H1 (cell line): Measurements from ENCODE around the gene FGF14. TPM values are rescaled to one million over a fixed set of nuclear protein-coding genes. Genes with fewer than 3 reads are reported as not detected.

Source experiments
- CTCF ChIA-PET: fragments of 300-600 bp; sonication (Branson Sonifier 250); formaldehyde crosslinking; loops from one replicate; lab custom pipeline; 2021; ENCODE audit not compliant: partially characterized antibody; lab: Charles Lee
- POLR2A ChIA-PET: fragments of 300-600 bp; sonication (Branson Sonifier 250); formaldehyde crosslinking; loops from one replicate; lab custom pipeline; 2021; ENCODE audit warnings: inconsistent platforms; ENCODE audit not compliant: partially characterized antibody; lab: Charles Lee
- DNase-seq, 2 experiments: peaks; one replicate each; pipeline versions ENCODE4 v3.0.0 to v3.0.0-alpha.2; 2010 to 2022; ENCODE audit warnings: low spot score in 2 of 2, low read depth in 1 of 2, mixed read lengths in 1 of 2
- FAIRE-seq: peaks from 2 replicates; lab custom pipeline; 2011; peaks lifted over from hg19 to GRCh38; lab: Jason Lieb, UNC
- H2AFZ ChIP-seq: 2 replicates; pipeline ENCODE4 v1.8.1; 2012; ENCODE audit warnings: low read length, inconsistent platforms
- H2AK5ac ChIP-seq: 2 replicates; pipeline ENCODE4 v1.6.1; 2013; ENCODE audit warnings: low read depth, low read length
- H2BK120ac ChIP-seq: replicated peaks from 2 replicates; pipeline ENCODE3; 2013; ENCODE audit warnings: low read depth, low read length, inconsistent platforms
- H2BK12ac ChIP-seq: 2 replicates; pipeline ENCODE4 v1.6.1; 2013; ENCODE audit warnings: low read depth, low read length
- H2BK15ac ChIP-seq: 2 replicates; pipeline ENCODE4 v1.6.1; 2013; ENCODE audit warnings: low read length
- H2BK20ac ChIP-seq: 2 replicates; pipeline ENCODE4 v1.6.1; 2013; ENCODE audit warnings: low read length
- H2BK5ac ChIP-seq: 2 replicates; pipeline ENCODE4 v1.6.1; 2013; ENCODE audit warnings: low read depth, low read length
- H3K14ac ChIP-seq: 2 replicates; pipeline ENCODE4 v1.6.1; 2013; ENCODE audit warnings: inconsistent platforms; ENCODE audit not compliant: insufficient read length
- H3K18ac ChIP-seq: 2 replicates; pipeline ENCODE4 v1.6.1; 2013; ENCODE audit warnings: low read length; ENCODE audit errors: extremely low read depth
- H3K23ac ChIP-seq: 2 replicates; pipeline ENCODE4 v1.6.1; 2013; ENCODE audit warnings: inconsistent platforms; ENCODE audit not compliant: insufficient read length
- H3K23me2 ChIP-seq: 2 replicates; pipeline ENCODE4 v1.6.1; 2013; ENCODE audit warnings: low read depth, low read length
- H3K27ac ChIP-seq: 2 replicates; pipeline ENCODE4 v1.6.1; 2011; ENCODE audit warnings: low read depth, low read length, inconsistent platforms
- H3K27me3 ChIP-seq, 4 experiments: replicated peaks in 1 of 4; 1 replicate in 1 of 4; 2 replicates in 3 of 4; pipeline versions ENCODE4 v1.6.1 to v1.8.1; 2011 to 2013; ENCODE audit warnings: low read length in 3 of 4, mild to moderate bottlenecking in 3 of 4, inconsistent platforms in 2 of 4, mixed read lengths in 2 of 4, moderate library complexity in 1 of 4; ENCODE audit not compliant: control insufficient read depth in 3 of 4, insufficient read depth in 3 of 4; ENCODE audit errors: extremely low read depth in 1 of 4
- H3K36me3 ChIP-seq, 4 experiments: 2 replicates each; pipeline versions ENCODE4 v1.6.1 to v1.8.1; 2011 to 2013; ENCODE audit warnings: mild to moderate bottlenecking in 4 of 4, low read length in 3 of 4, moderate library complexity in 2 of 4, control low read depth in 1 of 4, inconsistent platforms in 1 of 4; ENCODE audit not compliant: insufficient read depth in 4 of 4, control insufficient read depth in 2 of 4
- H3K4ac ChIP-seq: replicated peaks from 2 replicates; pipeline ENCODE3; 2013; ENCODE audit warnings: low read length, low read depth, mixed read lengths, inconsistent platforms; ENCODE audit not compliant: insufficient read length
- H3K4me1 ChIP-seq, 4 experiments: replicated peaks in 1 of 4; 1 replicate in 1 of 4; 2 replicates in 3 of 4; pipeline versions ENCODE4 v1.6.1 to v1.8.1; 2011 to 2013; ENCODE audit warnings: low read length in 3 of 4, inconsistent platforms in 2 of 4, mixed read lengths in 1 of 4; ENCODE audit not compliant: insufficient read depth in 4 of 4, control insufficient read depth in 3 of 4
- H3K4me2 ChIP-seq, 2 experiments: 2 replicates each; pipeline versions ENCODE4 v1.6.1 to v1.8.1; 2011 to 2013; ENCODE audit warnings: low read depth in 2 of 2, low read length in 2 of 2, control low read depth in 1 of 2, inconsistent platforms in 1 of 2, mild to moderate bottlenecking in 1 of 2; ENCODE audit not compliant: insufficient read depth in 1 of 2
- H3K4me3 ChIP-seq, 4 experiments: fragments of 200-600, 300-600 bp in 1 of 4; sonication (generic), shearing (Covaris generic), sonication (Bioruptor Twin) in 1 of 4; 2 replicates each; pipeline versions ENCODE4 v1.5.1 to v1.8.1; 2011 to 2016; ENCODE audit warnings: low read length in 4 of 4, low read depth in 3 of 4, control low read depth in 2 of 4, inconsistent platforms in 2 of 4, mild to moderate bottlenecking in 2 of 4, mixed read lengths in 1 of 4, moderate library complexity in 1 of 4; ENCODE audit not compliant: insufficient read depth in 2 of 4; ENCODE audit errors: extremely low read depth in 1 of 4
- H3K56ac ChIP-seq: replicated peaks from 2 replicates; pipeline ENCODE3; 2013; ENCODE audit warnings: low read depth, mild to moderate bottlenecking, mixed read lengths, low read length, inconsistent platforms; ENCODE audit not compliant: insufficient read length
- H3K79me1 ChIP-seq: 2 replicates; pipeline ENCODE4 v1.6.1; 2013; ENCODE audit warnings: low read depth, low read length, control low read depth
- H3K79me2 ChIP-seq, 2 experiments: 2 replicates each; pipeline versions ENCODE4 v1.6.1 to v1.8.1; 2012 to 2013; ENCODE audit warnings: low read length in 2 of 2, mild to moderate bottlenecking in 2 of 2, inconsistent platforms in 1 of 2; ENCODE audit not compliant: insufficient read depth in 2 of 2, control insufficient read depth in 1 of 2
- H3K9ac ChIP-seq, 4 experiments: replicated peaks in 1 of 4; 1 replicate in 1 of 4; 2 replicates in 3 of 4; pipeline versions ENCODE4 v1.6.1 to v1.8.1; 2011 to 2013; ENCODE audit warnings: low read depth in 3 of 4, low read length in 3 of 4, control low read depth in 2 of 4, mild to moderate bottlenecking in 2 of 4, moderate library complexity in 2 of 4, inconsistent platforms in 1 of 4; ENCODE audit errors: extremely low read depth in 1 of 4
- H3K9me3 ChIP-seq, 2 experiments: 2 replicates each; pipeline versions ENCODE4 v1.6.1 to v1.8.1; 2012 to 2013; ENCODE audit warnings: mild to moderate bottlenecking in 2 of 2, moderate library complexity in 2 of 2, control low read depth in 1 of 2, inconsistent platforms in 1 of 2, low read depth in 1 of 2, low read length in 1 of 2, mixed read lengths in 1 of 2; ENCODE audit not compliant: insufficient read depth in 2 of 2
- H4K20me1 ChIP-seq, 2 experiments: replicated peaks in 1 of 2; 2 replicates each; pipeline versions ENCODE3 to v1.8.1; 2011 to 2013; ENCODE audit warnings: inconsistent platforms in 2 of 2, low read length in 2 of 2, mild to moderate bottlenecking in 1 of 2; ENCODE audit not compliant: insufficient read depth in 2 of 2, control insufficient read depth in 1 of 2
- H4K5ac ChIP-seq: 2 replicates; pipeline ENCODE4 v1.6.1; 2013; ENCODE audit warnings: low read length, low read depth, mixed read lengths, inconsistent platforms; ENCODE audit not compliant: insufficient read length
- H4K8ac ChIP-seq: 2 replicates; pipeline ENCODE4 v1.8.0; 2013; ENCODE audit warnings: mild to moderate bottlenecking, moderate library complexity, low read length, inconsistent platforms; ENCODE audit not compliant: insufficient read depth; ENCODE audit errors: extremely low read depth
- H4K91ac ChIP-seq: replicated peaks from 2 replicates; pipeline ENCODE3; 2013; ENCODE audit warnings: low read length, mixed read lengths, inconsistent platforms; ENCODE audit not compliant: insufficient read length
- ASH2L ChIP-seq: fragments of 200-600, 300-600 bp; sonication (generic); IDR thresholded peaks from one replicate; pipeline ENCODE4 v1.7.1; 2017; ENCODE audit warnings: low read length
- POU5F1 ChIP-seq: IDR thresholded peaks from 2 replicates; pipeline ENCODE4 v1.6.1; 2011; ENCODE audit warnings: low read depth, mild to moderate bottlenecking, low read length, moderate library complexity
- RAD21 ChIP-seq, 2 experiments: IDR thresholded peaks in 1 of 2; conservative IDR thresholded peaks in 1 of 2; 2 replicates each; pipeline ENCODE4 v1.6.1; 2011; ENCODE audit warnings: low read depth in 2 of 2, low read length in 2 of 2, improper control_type of control experiment in 1 of 2, inconsistent platforms in 1 of 2, mild to moderate bottlenecking in 1 of 2, moderate library complexity in 1 of 2
- SAP30 ChIP-seq: fragments of 300-600 bp; sonication (generic); IDR thresholded peaks from 2 replicates; pipeline ENCODE4 v1.7.1; 2012; ENCODE audit warnings: low read length, moderate library complexity, mild to moderate bottlenecking, inconsistent platforms; ENCODE audit not compliant: insufficient read depth, insufficient replicate concordance
- SUZ12 ChIP-seq: fragments of 200-600 bp; sonication (generic); IDR thresholded peaks from 2 replicates; pipeline ENCODE4 v1.6.1; 2012; ENCODE audit warnings: mild to moderate bottlenecking, inconsistent platforms, low read length, moderate library complexity, mixed read lengths
- polyA plus RNA-seq, 7 experiments: library from polyadenylated mRNA; depleted of rRNA in 3 of 7; stranded (reverse) in 5 of 7; unstranded in 2 of 7; fragments of >200 nt in 5 of 7; fragments of 200-250 nt in 2 of 7; gene quantifications; 1 replicate in 5 of 7; 2 replicates in 1 of 7; 4 replicates in 1 of 7; pipeline versions ENCODE4 v1.2.1 to v1.2.3, GENCODE V29; 2011 to 2013; ENCODE audit warnings: missing spikeins in 2 of 7, mixed read lengths in 2 of 7
- total RNA-seq: library from RNA; stranded (reverse); fragmentation: NEBNext Ultra II Directional; extraction: Animal tissue kit (Norgen Biotek cat#: 25700); gene quantifications from 2 replicates; pipeline ENCODE4 v1.2.1, GENCODE V29; 2021

The FGF14 gene
- total and polyA plus RNA-seq, 2 of the 8 experiments (the other 6 are each of a cell fraction or from before 2014, with no cell fraction given) = 0.05 to 0.58 TPM

GRCh38 chr13:102441085-102441484 is 39.2 kb upstream of the FGF14 start:
- Histone ChIP-seq H3K4ac (no peak overlapping the region), H3K23me2 (peaks cover 1% of the 10 kb centered on the region; the same call in 1 of the 2 replicates), H3K9me3 (no peaks in the 10 kb centered on the region), H3K4me1 (no peaks in the 10 kb centered on the region), H2AK5ac (no peak overlapping the region), H3K14ac (no peak overlapping the region), H4K20me1 (no peaks in the 10 kb centered on the region), H4K5ac (no peak overlapping the region), H3K79me2 (no peaks in the 10 kb centered on the region)
- CTCF ChIA-PET = no interaction called here
- no peak for TF ChIP-seq RAD21 (IDR thresholded peaks at IDR 0.05 in 1 of 2, conservative IDR thresholded peaks at IDR 0.05 in 1 of 2; ENCODE audit: low read depth in 2 of 2, low read length in 2 of 2)
- TF ChIP-seq POU5F1 = no peak
- TF ChIP-seq SAP30 = no peak
- no peak for TF ChIP-seq ASH2L
- no peak for TF ChIP-seq SUZ12
- TF ChIP-seq, all 59 proteins: peak for 0
- DNase-seq (no peak), FAIRE-seq (no peak)
- Histone ChIP-seq H2BK20ac (no peak overlapping the region), H3K27me3 (no peaks in the 10 kb centered on the region), H3K36me3 (no peaks in the 10 kb centered on the region), H2AFZ (no peak overlapping the region), H3K27ac (no peak overlapping the region), H2BK12ac (no peak overlapping the region), H2BK5ac (no peak overlapping the region), H4K91ac (no peak overlapping the region), H2BK120ac (no peak overlapping the region), H4K8ac (no peak overlapping the region), H3K56ac (peak overlapping the region; percentile 86), H3K4me3 (no peak overlapping the region), H2BK15ac (no peak overlapping the region), H3K18ac (no peak overlapping the region), H3K79me1 (no peaks in the 10 kb centered on the region), H3K9ac (no peak overlapping the region), H3K23ac (no peak overlapping the region), H3K4me2 (no peak overlapping the region)
- POLR2A ChIA-PET = no interaction called here
